Suprapubic skin (tissue), 3 donors: ENCODE results near the gene ACER1.

Experiments
- POLR2A ChIP-seq, 2 donors: fragments of 450-650 bp; IDR thresholded peaks; one replicate each; pipeline ENCODE4 v1.6.1; 2017; ENCODE audit warnings: antibody characterized with exemption in 2 of 2, mild to moderate bottlenecking in 2 of 2, moderate library complexity in 2 of 2
- TF ChIP-seq, protein P1 (sequence below), 2 donors: fragments of 200-600 bp in 1 of 2; fragments of 450-650 bp in 1 of 2; sonication (generic) in 1 of 2; IDR thresholded peaks; one replicate each; pipeline ENCODE4 v1.5.1; 2016 to 2019; ENCODE audit warnings: antibody characterized with exemption in 2 of 2, mild to moderate bottlenecking in 1 of 2, moderate library complexity in 1 of 2

DNA sequence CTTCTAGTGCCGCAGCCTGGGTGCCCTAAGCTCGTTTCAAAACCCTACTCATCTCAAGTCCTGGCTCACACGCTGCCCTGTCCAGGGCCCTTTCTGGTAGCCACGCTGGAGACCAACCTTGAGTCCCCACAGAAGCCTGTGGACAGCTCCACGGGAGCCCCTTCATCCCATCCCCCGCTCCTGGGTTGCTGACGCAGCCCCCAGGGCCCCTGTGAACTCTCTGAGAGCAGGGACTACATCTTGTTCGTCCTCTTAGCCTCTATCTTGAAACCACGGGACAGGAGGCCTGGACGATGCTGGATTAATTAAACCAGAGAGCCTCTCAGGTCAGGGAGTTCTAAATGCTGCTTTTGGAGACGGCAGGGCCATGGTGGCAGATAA lies 61.0 kb downstream of the ACER1 start:
- TF ChIP-seq, protein P1, sequence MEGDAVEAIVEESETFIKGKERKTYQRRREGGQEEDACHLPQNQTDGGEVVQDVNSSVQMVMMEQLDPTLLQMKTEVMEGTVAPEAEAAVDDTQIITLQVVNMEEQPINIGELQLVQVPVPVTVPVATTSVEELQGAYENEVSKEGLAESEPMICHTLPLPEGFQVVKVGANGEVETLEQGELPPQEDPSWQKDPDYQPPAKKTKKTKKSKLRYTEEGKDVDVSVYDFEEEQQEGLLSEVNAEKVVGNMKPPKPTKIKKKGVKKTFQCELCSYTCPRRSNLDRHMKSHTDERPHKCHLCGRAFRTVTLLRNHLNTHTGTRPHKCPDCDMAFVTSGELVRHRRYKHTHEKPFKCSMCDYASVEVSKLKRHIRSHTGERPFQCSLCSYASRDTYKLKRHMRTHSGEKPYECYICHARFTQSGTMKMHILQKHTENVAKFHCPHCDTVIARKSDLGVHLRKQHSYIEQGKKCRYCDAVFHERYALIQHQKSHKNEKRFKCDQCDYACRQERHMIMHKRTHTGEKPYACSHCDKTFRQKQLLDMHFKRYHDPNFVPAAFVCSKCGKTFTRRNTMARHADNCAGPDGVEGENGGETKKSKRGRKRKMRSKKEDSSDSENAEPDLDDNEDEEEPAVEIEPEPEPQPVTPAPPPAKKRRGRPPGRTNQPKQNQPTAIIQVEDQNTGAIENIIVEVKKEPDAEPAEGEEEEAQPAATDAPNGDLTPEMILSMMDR (IDR thresholded peaks at IDR 0.05) = no peak
- no peak for TF ChIP-seq POLR2A (IDR thresholded peaks at IDR 0.05)
